AG09319 (cell line): ENCODE measurements around the gene ANO7.

Experiments used
- DNase-seq: peaks from one replicate; pipeline ENCODE4 v3.0.0-alpha.2; 2010; ENCODE audit warnings: low read depth; ENCODE audit errors: extremely low read depth
- CTCF ChIP-seq: IDR thresholded peaks from 2 replicates; pipeline ENCODE4 v1.5.1; 2011; ENCODE audit warnings: low read depth, mild to moderate bottlenecking, inconsistent platforms, low read length, moderate library complexity

Gene ANO7

GRCh38 chr2:241178961-241179360, 9.5 kb upstream of the ANO7 start:
- DNase-seq = no peak
- TF ChIP-seq CTCF = no peak

DNA sequence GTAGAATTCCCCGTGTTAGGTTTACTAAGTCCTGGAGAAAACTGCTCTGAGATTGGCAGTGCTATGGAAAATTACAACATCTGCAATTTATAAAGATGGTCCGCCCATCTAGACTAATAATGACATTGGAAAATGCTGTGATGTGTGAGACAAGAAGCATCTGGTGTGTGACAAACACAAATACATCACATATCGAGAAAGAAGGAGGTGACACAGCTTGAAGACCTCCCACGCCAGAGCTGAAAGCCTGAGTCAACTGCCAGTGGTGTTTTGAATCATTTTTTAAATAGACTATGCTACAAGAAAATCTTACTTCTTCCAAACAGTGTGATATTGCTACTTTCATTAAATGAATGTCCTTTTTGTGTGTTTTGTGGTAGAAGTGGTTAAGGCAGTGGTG, 8.6 kb upstream of the ANO7 start:
- TF ChIP-seq CTCF = no peak
- DNase-seq = no peak

DNA sequence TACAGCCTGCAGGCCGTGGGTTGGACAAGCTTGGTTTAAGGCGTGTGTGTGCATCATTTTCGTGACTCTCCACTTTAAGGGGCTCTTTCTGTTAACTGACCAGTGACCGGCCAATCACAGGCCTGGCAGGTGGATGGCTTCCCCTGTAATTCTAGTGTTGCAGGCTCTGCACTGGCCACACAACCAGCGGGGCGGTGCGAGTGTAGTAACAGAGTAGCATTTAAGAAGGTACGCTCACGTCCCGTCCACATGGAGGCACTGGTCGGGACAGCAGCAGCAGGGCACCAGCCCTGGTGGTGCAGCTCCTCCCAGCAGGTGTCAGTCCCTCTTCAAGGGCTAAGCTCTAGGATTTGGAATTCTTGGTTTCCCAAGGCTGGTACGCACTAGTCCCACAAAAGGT, 8.0 kb upstream of the ANO7 start:
- no peak for TF ChIP-seq CTCF
- DNase-seq = no peak

GRCh38 chr2:241182126-241182525, 6.4 kb upstream of the ANO7 start:
- DNase-seq = no peak
- no peak for TF ChIP-seq CTCF

DNA sequence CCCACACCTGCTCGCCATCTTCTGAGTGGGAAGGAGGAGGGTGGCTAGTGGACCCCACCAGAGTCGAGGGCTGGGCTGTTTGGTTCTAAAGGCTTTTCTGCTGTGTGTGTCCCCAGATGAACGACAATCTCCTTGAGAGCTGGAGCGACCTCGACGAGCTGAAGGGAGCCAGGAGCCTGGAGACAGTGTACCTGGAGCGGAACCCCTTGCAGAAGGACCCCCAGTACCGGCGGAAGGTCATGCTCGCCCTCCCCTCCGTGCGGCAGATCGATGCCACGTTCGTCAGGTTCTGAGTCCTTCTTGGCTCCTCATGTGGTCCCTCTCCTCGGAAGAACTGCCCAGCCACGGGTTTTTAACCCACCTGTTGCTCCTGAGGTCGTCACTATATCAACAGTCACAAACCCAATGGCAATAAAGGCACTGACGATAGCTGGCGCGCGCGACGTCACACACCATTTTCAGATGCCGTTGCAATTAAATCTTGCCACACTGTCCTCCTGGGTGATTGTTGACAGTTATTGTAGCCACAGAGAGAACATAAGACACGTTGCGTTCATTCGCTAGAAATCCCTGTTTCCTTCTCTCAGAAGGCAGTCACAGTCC, 5.8 kb upstream of the ANO7 start:
- no peak for DNase-seq
- no peak for TF ChIP-seq CTCF

DNA sequence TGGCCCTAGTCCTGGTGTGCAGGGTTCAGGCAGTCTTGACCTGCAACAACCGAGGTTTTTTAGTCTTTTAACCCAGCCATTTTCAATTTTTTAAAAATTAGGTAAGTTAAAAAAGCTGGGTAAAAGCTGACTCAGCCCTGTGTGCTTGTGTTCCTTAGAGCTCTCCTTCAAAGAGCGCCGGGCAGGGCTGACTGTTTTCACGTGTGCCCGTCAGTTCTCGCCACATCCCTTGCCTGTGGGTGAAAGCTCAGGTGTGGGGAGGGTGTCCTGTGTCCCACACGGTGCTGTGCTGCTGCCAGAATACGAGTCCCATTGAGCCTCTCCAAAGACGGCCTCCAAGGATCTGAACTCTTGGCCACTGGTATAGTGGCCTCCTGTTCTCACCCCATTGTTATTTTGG, 5.3 kb upstream of the ANO7 start:
- DNase-seq = no peak
- no peak for TF ChIP-seq CTCF

GRCh38 chr2:241184901-241185300, 3.6 kb upstream of the ANO7 start:
- DNase-seq = no peak
- TF ChIP-seq CTCF = no peak
